H54 (cell line): ENCODE measurements around the gene TCP11L1.
A peak's percentile ranks its signal among the peaks of the same experiment; 100 is the strongest.
"Not testable (repeated sequence)": the region's sequence is repeated elsewhere in the genome, so short reads cannot be mapped to it uniquely, and the experiment has no call there.

Source experiments
- DNase-seq: peaks from one replicate; pipeline ENCODE4 v3.0.0; 2011; ENCODE audit warnings: low spot score, mixed read lengths; ENCODE audit not compliant: insufficient read length
- FAIRE-seq: peaks from 3 replicates; lab custom pipeline; 2011; peaks lifted over from hg19 to GRCh38; lab: Jason Lieb, UNC
- POLR2A ChIP-seq: IDR thresholded peaks from 2 replicates; pipeline ENCODE4 v1.6.1; 2011; ENCODE audit warnings: low read depth, mild to moderate bottlenecking, low read length

Gene TCP11L1

DNA sequence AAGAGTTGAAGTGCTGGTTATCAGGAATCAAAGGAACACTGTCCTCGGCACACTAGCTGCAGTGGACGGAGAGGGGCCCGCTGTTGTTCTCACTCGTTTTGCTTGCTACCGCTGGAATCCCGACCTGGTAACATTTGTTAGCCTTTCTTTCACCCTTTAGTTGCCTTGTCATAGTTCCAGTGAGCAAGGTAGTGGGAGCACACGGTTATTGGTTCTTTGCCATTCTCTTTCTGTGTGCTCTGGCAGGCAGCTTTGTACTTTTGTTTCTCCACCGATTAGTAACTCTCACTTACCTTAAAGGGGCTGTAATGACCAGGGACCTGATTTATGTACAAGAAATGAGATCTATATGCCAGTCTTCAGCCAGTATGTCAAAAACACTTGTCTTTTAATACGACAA, 21.9 kb upstream of the TCP11L1 start:
- DNase-seq (no peak), FAIRE-seq (no peak)
- no peak for TF ChIP-seq POLR2A

DNA sequence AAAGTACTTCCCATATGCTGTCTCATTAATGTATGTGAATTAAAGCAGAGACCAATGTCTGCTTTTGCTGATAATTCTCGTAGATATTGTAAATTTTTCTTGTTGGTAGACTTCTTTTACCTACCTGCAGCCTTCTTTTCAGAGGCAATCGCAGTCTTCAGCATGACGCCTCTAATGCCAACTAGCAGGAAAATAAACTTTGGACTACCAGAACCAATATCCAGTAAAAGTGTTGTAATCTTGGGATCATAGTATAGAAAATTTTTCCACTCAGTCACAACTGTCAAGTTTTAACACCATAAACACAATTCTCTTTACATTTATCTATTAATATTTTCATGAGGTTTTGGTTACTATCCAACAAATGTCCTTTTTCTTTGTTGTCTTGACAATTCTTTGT, 21.4 kb upstream of the TCP11L1 start:
- DNase-seq: no peak
- no peak for TF ChIP-seq POLR2A
- no peak for FAIRE-seq

DNA sequence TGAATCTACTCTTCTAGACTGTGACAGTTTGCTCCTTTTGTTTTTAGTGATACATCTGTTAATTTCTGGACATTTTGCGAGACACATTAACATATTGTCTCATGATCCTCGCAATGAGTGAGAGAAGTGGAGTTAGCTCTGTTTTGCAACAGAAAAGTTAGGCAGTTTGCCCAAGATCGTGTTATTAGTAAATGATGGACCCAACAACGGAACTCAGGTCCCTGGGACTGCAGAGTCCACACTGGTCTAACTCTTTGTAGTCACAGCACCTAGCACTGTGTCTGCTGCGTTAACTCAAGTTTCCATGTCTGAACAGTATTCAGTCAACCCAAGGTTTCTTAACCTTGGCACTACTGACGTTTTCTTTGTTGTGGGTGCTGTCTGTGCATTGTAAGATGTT, 20.5 kb upstream of the TCP11L1 start:
- no peak for FAIRE-seq
- no peak for TF ChIP-seq POLR2A
- DNase-seq: no peak

DNA sequence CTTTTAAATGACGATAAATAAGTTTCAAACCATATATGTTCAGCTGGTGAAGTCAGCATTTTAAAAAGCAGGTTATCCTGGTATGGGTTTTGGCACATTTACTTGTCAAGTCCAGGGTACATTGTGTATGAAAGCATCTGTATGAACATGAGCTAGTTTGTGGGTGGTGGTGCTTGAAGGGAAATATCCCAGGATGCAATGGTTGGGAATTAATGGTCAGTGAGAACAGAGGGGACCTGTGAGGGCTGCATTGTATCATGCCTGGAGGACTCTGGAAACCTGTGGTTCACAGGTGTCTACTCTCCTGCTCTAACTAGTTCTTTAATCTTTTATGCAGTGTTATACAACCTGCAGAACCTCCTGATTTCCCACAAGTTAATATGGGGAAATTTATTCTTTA, 17.9 kb upstream of the TCP11L1 start:
- no peak for TF ChIP-seq POLR2A
- FAIRE-seq (no peak), DNase-seq (no peak)

DNA sequence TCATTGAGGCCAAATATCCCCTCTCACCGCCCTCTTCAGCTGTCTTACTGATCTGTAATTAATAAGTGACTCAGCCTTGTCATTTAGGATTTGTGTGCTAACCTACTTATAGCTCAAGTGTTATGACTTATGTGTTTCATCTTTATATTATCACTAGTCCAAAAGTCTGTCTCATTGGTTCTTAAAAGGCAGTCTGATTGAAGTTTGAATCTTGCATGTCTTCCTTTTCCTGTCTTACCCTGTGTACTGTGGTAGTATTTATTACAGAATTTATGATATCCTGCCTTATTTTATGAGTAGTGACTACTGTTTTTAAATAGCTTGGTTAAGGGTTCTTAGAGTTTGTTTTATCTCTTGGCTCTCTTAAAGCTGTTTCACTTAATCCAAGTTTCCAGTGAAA, 17.4 kb upstream of the TCP11L1 start:
- DNase-seq (no peak), FAIRE-seq (no peak)
- no peak for TF ChIP-seq POLR2A

DNA sequence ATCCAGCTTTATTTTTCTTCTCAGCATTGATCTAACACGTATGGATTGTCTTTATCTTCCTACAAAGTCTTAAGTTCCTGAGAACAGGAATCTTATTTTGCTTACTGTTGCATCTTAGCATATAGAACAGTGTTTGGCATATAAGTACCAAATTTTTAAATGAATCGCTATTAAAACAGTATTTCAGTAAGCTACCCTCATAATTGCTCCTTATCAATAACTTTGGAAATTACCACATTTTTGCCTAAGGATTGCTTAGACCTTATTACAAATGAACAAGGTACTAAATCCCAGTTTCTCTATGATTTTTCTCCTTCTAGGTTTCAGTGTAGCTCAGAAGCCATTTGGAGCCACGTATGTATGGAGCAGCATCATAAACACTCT, 14.0 kb upstream of the TCP11L1 start:
- FAIRE-seq (no peak), DNase-seq (no peak)
- no peak for TF ChIP-seq POLR2A

DNA sequence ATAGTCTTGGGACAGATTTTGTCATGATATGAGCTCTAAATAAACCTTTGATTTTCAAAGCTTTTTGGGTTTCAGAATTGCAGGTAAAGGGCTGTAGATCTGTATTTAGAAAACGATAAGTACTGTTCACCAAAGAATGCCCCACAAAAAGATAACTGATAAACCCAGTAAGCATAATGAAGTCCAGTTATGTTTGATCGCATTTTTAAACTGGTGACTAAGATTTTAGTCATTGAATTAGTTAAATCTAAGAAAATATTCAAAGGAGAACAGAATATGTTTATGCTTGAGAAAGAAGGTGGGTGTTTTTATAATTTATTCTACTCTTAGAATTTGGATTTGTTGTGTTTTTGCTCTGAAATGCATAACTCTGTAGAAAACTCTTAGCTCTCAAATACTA, 12.1 kb upstream of the TCP11L1 start:
- DNase-seq: no peak
- FAIRE-seq: no peak
- TF ChIP-seq POLR2A: no peak

DNA sequence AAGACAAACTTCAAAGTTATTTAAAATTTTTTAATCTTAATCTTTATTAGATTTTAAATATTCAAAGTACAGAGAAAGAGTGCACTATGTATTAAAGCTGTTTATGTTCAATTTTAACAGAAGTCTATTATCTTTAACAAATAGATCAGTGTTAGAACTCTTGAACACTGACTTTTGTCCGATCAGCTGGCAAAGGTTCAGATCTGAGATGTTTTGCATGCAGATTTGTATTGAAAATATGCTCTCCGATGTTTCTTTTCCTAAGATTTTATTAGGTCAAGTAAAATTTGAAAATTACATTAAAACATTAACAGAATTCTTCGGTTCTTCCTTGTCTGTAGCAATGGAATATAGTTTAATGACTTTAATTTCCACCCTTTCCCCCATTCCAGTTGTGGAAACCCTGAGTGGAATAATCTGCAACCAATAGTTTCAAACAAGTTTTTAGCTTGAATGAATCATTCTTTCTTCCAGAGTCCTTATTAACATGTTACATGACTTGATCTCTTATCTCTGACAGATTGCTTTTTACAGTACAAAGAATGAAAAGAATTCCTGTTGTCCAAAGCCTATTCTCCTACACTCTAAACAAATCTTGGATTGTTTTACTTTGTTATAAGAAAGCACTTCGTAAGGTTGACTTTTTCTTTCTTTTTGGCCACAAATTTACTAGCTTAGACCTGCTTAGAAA, 11.4 kb upstream of the TCP11L1 start:
- FAIRE-seq: peak; percentile 50
- DNase-seq: no peak
- no peak for TF ChIP-seq POLR2A

DNA sequence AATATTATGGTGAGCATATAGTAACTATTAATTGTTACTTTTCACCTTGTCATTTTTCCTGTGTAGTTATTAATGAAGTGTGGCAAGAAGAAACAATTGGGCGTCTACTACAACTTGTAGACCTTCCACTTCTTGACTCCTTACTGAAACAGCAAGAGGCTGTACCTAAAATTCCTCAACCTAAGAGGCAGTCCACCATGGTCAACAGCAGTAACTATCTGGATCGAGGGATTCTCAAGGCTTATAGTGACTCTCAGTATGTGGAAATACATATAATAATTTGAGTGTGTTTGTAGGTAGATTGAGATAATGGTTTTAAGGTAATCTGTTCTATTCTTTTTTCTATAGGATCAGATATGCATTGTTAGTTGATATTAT, 10.8 kb upstream of the TCP11L1 start:
- TF ChIP-seq POLR2A: no peak
- FAIRE-seq (no peak), DNase-seq (no peak)

DNA sequence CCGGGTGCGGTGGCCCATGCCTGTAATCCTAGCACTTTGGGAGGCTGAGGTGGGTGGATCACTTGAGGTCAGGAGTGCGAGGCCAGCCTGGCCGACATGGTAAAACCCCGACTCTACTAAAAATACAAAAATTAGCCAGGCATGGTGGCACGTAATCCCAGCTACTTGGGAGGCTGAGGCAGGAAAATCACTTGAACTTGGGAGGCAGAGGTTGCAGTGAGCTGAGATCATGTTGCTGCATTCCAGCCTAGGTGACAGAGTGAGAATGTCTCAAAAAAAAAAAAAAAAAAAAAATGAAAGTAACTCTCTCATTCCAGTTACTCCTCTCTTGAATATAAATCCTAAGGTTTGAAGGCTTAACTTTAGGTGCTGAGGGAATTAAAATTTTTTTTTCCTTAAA, 10.2 kb upstream of the TCP11L1 start:
- FAIRE-seq, DNase-seq: not testable (repeated sequence)

DNA sequence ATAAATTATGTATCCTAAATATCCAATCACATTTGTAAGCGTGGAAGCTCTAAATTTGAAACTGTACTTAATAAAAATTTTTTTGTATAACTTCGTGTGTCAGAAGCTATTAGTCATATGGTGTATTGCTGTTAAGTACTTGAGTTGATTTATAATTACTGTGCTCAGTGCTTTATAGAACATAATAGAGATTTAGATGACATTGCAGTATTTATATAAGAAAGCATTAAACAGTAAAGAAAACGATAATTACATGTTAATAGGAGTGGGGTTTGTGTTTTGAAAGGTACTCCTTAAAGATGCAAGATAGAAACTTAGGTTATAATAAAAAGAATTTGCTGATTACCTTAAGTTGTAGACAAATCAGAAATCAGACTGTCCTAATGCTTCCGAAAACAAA, 5.9 kb upstream of the TCP11L1 start:
- no peak for TF ChIP-seq POLR2A
- no peak for DNase-seq
- FAIRE-seq: no peak

DNA sequence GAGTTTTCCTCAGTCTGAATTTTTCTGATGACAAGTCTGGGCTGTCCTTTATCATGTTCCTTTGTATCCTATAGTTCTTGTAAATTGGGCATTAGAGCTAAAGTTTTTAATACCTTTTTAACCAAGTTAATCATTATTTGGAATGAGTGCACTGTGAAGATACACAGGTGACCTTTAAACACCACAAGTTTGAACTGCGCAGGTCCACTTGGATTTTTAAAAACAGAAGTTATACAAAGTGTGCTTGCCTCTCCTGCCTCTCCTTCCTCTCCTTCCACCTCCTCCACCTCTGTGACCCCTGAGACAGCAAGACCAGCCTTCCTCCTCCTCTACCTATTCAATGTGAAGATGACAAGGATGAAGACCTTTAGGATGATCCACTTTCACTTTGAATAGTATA, 4.4 kb upstream of the TCP11L1 start:
- DNase-seq (no peak), FAIRE-seq (no peak)
- no peak for TF ChIP-seq POLR2A

DNA sequence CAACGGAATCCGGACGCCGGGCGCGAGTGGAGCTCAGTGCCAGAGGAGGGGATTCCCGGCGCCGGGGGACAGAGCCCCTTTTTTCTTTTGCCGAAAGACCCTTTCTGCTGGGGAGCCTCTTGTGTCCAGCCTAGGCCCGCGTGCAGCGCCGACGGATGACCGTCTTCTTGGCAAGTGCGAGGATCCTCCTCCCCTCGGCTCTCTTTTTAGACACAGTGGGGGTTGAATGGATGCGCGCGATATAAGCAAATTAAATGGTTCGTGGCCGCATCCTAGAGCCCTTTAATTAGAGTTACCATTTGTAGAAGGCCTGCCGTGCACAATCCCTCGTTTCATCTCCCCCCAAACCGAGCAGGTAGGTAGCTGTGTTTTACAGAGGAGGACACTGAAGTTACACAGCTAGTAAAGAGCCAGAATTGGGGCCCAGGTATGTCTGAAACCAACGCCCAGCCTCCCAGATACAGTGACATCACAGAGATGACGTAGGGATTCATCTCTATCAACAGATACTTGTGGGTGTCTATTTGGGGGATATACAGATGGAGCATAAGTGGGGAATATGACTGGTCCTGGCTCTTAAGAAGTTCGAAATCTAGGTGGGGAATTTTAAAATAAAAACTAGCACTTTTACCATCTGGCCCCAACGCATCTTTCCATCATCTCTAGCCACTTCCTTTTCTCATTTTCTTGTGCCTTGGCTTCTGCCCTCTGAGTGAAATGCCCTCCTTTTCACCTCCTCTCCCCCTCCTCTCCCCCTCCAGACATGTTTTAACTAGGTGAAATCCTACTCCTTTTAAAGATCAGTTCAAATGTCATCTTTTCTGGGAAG, 875 bp downstream of the TCP11L1 start:
- DNase-seq (no peak), FAIRE-seq (no peak)
- TF ChIP-seq POLR2A: no peak

DNA sequence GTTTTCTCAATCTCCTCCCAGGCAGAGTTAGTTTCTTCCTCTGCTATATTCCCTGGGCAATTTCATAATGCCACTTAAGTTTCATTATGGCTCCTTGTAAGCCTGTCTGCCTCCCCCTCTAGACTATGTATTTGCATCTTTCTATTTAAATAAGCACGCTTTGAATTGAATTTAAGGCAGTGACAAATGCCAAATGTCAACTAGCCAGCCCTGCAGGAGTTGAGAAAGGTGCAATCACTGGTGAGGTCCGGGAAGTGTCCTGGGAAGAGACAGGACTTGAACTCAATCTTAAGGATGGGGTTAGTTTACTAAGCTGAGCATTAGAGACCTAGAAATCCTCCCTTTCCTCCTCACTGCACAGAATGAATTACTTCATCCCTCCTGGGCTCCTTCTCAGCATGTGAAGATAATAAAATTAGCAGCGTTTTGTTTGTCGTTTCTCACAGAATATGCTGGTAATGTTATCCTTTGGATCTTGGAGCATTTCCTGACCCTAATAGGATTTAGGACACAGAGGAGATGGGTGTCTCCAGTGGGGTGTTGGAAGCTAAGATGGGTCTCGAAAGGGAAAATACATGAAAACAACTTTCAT, 1.6 kb downstream of the TCP11L1 start:
- no peak for TF ChIP-seq POLR2A
- FAIRE-seq: no peak
- no peak for DNase-seq
